ENCODE measurements around the gene ZSCAN4. TPM values are rescaled to one million over a fixed set of nuclear protein-coding genes. Genes with fewer than 3 reads are reported as not detected.

The ZSCAN4 gene
- total RNA-seq, 4 donors from 2014 or later = not detected

DNA sequence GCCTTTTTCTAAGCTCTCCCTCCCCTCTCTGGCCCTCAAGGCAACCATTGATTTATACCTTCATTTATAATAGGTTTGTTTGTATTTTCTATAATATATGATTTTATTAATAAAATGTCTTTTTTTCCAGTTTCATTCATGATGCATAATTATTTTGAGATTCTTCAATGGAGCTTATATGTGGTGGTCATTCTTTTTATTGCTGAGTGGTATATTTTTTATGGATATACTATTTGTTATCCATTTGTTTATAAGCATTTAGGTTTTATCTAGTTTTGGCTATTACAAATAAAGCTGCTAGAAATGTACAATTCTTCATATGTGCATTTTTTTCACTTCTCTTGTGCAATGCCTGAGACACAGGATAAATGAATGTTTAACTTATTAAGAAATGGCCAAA, 25.0 kb upstream of the ZSCAN4 start:
- no peak overlapping the region for H3K4me3 ChIP-seq
- peaks cover 8 to 52% of the 10 kb centered on the region in 2 donors for H3K36me3 ChIP-seq
- H3K9me3 ChIP-seq = peaks cover 0 to 56% (median 3%) of the 10 kb centered on the region in 3 donors
- H3K27ac ChIP-seq = no peak overlapping the region
- H3K4me1 ChIP-seq = no peaks in the 10 kb centered on the region
- TF ChIP-seq CTCF (IDR thresholded peaks at IDR 0.05) = no peak
- TF ChIP-seq POLR2A (IDR thresholded peaks at IDR 0.05) = no peak
- TF ChIP-seq POLR2AphosphoS5 (IDR thresholded peaks at IDR 0.05) = no peak
- no peak for TF ChIP-seq EP300 (IDR thresholded peaks at IDR 0.05)
- no peak for ATAC-seq
- H3K27me3 ChIP-seq = no peaks in the 10 kb centered on the region

DNA sequence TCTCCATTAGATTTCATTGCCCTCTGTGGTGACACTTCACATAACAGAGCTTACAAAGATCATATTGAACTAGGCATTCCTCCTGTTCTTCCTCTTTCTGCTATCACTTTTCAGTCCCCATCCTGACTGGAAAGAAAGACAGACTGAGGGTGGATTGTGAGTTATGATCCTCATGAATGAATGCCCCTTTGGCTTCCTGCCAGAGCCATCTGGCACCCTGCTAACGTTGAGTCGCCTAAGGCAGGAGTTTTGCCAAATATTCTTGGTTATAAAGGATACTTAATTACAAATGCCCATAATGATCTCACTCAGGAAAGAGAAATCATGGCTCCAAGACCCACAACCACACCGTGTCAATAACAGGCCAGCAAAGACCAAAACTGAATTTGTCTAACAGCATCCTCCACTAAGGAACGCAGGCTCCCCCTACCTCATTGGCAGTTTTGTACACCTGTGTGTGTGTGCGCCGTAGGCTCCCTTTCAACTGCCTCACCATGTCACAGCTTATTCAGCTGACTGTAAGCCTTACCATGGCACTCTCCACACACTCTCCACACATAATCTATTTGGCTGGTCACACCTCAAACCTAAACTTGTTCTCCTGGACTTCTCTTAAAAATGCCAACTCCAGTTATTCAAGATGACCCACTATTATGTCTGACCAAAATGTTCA, 20.3 kb upstream of the ZSCAN4 start:
- H3K27ac ChIP-seq = no peak overlapping the region
- peaks cover 0 to 11% (median 0%) of the 10 kb centered on the region in 3 donors for H3K9me3 ChIP-seq
- TF ChIP-seq POLR2A (IDR thresholded peaks at IDR 0.05) (no peak), POLR2AphosphoS5 (IDR thresholded peaks at IDR 0.05) (no peak), CTCF (IDR thresholded peaks at IDR 0.05) (no peak), EP300 (IDR thresholded peaks at IDR 0.05) (no peak)
- peaks cover 0 to 6% of the 10 kb centered on the region in 2 donors for H3K36me3 ChIP-seq
- WGBS, 2 donors (ENCODE audit: low coverage in 1 of 2) = 52 to 53% methylated on average over 6 of the region's 6 CpGs
- no peaks in the 10 kb centered on the region for H3K4me1 ChIP-seq
- ATAC-seq = no peak
- no peak overlapping the region for H3K4me3 ChIP-seq
- no peaks in the 10 kb centered on the region for H3K27me3 ChIP-seq

DNA sequence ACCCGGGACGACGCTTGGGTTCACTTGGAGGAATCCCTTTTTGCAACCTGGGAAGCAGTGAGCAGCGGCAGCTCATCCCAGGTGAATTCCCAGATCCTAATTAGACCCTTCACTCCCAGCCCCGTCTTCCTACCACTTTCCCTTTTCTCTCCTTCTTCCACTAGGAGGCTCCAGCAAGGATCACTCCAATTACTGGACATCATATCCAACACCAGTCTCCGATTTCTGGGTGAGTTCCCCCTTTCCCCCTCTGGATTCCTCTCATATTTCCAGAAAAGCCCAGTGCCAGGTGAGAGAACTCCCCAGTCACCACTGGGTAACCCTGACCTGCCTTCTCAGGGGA, 17.1 kb upstream of the ZSCAN4 start:
- Histone ChIP-seq H3K4me3 (no peak overlapping the region), H3K36me3 (no peaks in the 10 kb centered on the region), H3K27ac (no peak overlapping the region), H3K4me1 (no peaks in the 10 kb centered on the region), H3K9me3 (peaks cover 0 to 12% (median 0%) of the 10 kb centered on the region in 3 donors), H3K27me3 (no peaks in the 10 kb centered on the region)
- WGBS, 2 donors (ENCODE audit: low coverage in 1 of 2) = 0 to 19% methylated on average over 1 to 6 of the region's 6 CpGs
- no peak for ATAC-seq
- TF ChIP-seq EP300 (IDR thresholded peaks at IDR 0.05) (no peak), CTCF (IDR thresholded peaks at IDR 0.05) (no peak), POLR2AphosphoS5 (IDR thresholded peaks at IDR 0.05) (no peak), POLR2A (IDR thresholded peaks at IDR 0.05) (no peak)

DNA sequence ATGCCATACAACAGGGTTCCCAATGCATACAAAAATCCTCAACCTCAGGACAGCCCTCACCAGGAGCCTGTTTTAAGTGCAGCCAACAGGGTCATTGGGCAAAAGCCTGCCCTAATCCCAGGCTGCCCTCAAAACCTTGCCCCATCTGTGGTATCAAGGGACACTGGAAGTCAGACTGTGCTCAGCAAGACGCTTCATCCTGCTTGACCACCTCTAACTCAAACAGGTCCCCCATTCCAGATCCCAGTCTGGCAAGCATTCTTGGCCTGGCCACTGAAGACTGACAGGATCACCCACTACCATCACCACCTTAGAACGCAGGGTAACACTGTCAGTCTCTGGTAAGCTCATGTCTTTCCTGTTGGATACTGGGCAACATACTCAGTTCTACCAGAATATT, 15.0 kb upstream of the ZSCAN4 start:
- no peak for ATAC-seq
- H3K36me3 ChIP-seq = no peaks in the 10 kb centered on the region
- no peaks in the 10 kb centered on the region for H3K4me1 ChIP-seq
- TF ChIP-seq EP300 (IDR thresholded peaks at IDR 0.05) (no peak), CTCF (IDR thresholded peaks at IDR 0.05) (no peak), POLR2A (IDR thresholded peaks at IDR 0.05) (no peak), POLR2AphosphoS5 (IDR thresholded peaks at IDR 0.05) (no peak)
- 92% methylated on average over 2 of the region's 2 CpGs; no CpG with 5 or more reads in 1 of the 2 donors for WGBS, 2 donors (ENCODE audit: low coverage in 1 of 2)
- no peak overlapping the region for H3K27ac ChIP-seq
- H3K4me3 ChIP-seq = no peak overlapping the region
- H3K27me3 ChIP-seq = no peaks in the 10 kb centered on the region
- peaks cover 0 to 12% (median 0%) of the 10 kb centered on the region in 3 donors for H3K9me3 ChIP-seq

DNA sequence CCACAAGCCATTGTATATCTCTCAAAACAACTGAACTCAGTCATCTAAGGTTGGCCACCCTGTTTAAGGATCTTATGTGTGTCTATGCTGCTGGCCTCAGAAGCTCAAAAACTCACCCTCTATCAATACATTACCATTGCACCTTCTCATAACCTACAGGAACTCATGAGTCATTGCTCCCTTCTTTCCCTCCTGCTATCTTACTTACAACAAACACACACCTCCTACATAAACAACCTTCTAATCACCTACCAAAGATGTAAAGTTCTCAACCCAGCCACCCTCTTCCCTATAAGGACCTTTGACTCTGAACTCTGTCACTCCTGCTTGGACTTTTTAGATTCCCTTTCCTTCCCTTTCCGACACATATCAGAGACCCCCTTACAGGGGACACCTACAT, 13.3 kb upstream of the ZSCAN4 start:
- Histone ChIP-seq H3K4me1 (no peaks in the 10 kb centered on the region), H3K4me3 (no peak overlapping the region), H3K9me3 (peaks cover 0 to 12% (median 0%) of the 10 kb centered on the region in 3 donors), H3K27me3 (no peaks in the 10 kb centered on the region), H3K27ac (no peak overlapping the region), H3K36me3 (no peaks in the 10 kb centered on the region)
- ATAC-seq = no peak
- TF ChIP-seq POLR2A (IDR thresholded peaks at IDR 0.05) (no peak), CTCF (IDR thresholded peaks at IDR 0.05) (no peak), EP300 (IDR thresholded peaks at IDR 0.05) (no peak), POLR2AphosphoS5 (IDR thresholded peaks at IDR 0.05) (no peak)
- 92 to 100% methylated on average over 1 of the region's 1 CpG for WGBS, 2 donors (ENCODE audit: low coverage in 1 of 2)
